Left ventricle myocardium inferior (tissue), 1 donor: Measurements from ENCODE around the gene MYO1H. TPM values are rescaled to one million over a fixed set of nuclear protein-coding genes. Genes with fewer than 3 reads are reported as not detected.

Experiments
- DNase-seq: peaks from one replicate; pipeline ENCODE4 v3.0.0-alpha.2; 2020
- H3K27ac ChIP-seq: fragments of 200-600 bp; replicated peaks from 2 replicates; pipeline ENCODE4 v1.8.0; 2021
- H3K27me3 ChIP-seq: fragments of 200-600 bp; 2 replicates; pipeline ENCODE4 v1.8.0; 2021; ENCODE audit warnings: low read depth
- H3K36me3 ChIP-seq: fragments of 200-600 bp; 2 replicates; pipeline ENCODE4 v1.8.0; 2021
- H3K4me1 ChIP-seq: fragments of 200-600 bp; 2 replicates; pipeline ENCODE4 v1.8.0; 2021
- H3K4me3 ChIP-seq: fragments of 200-600 bp; 2 replicates; pipeline ENCODE4 v1.8.0; 2021; ENCODE audit warnings: mild to moderate bottlenecking, moderate library complexity
- H3K9me3 ChIP-seq: fragments of 200-600 bp; replicated peaks from 2 replicates; pipeline ENCODE4 v1.8.0; 2021
- intact Hi-C: fragments of 100-400 bp; cut with micrococcal nuclease; formaldehyde crosslinking; loops from one replicate; pipeline ENCODE4 v1.11.0; 2022
- total RNA-seq: library from RNA; stranded (reverse); fragmentation: NEBNext Ultra II Directional; extraction: Animal tissue kit (Norgen Biotek cat#: 25700); gene quantifications from one replicate; pipeline ENCODE4 v1.2.1, GENCODE V29; 2021
- TF ChIP-seq, protein P1 (sequence below): fragments of 200-600 bp; IDR thresholded peaks from 2 replicates; pipeline ENCODE4 v1.8.0; 2021; ENCODE audit warnings: antibody characterized with exemption, mild to moderate bottlenecking, borderline replicate concordance
- donor health status: DM: no; HTN: yes; CAD: no; lungs with severe emphysema.

The MYO1H gene
- total RNA-seq, 1 donor from 2014 or later, result 0.16 TPM

DNA sequence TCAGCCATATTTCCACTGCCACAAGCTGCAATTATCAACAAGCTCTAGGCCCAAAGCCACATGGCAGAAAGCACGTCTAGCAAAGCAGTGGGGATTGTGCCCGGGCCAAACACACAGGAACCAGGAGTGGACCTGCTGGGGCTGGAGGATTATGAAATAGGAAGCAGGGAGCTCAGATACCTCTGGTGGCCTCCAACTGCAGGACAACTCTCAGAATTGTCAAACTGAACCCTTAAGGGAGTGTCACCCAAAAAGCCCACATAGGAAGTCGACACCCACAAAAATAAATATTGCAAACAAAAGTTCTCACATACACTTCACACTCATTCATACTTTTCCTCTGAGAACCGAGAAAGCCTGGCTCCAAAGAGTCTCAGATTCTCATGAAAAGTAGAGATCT lies 103.3 kb downstream of the MYO1H start:
- peaks cover 85% of the 10 kb centered on the region for H3K36me3 ChIP-seq
- H3K4me3 ChIP-seq, result no peak overlapping the region
- intact Hi-C loops, result no loop called here
- TF ChIP-seq, protein P1, sequence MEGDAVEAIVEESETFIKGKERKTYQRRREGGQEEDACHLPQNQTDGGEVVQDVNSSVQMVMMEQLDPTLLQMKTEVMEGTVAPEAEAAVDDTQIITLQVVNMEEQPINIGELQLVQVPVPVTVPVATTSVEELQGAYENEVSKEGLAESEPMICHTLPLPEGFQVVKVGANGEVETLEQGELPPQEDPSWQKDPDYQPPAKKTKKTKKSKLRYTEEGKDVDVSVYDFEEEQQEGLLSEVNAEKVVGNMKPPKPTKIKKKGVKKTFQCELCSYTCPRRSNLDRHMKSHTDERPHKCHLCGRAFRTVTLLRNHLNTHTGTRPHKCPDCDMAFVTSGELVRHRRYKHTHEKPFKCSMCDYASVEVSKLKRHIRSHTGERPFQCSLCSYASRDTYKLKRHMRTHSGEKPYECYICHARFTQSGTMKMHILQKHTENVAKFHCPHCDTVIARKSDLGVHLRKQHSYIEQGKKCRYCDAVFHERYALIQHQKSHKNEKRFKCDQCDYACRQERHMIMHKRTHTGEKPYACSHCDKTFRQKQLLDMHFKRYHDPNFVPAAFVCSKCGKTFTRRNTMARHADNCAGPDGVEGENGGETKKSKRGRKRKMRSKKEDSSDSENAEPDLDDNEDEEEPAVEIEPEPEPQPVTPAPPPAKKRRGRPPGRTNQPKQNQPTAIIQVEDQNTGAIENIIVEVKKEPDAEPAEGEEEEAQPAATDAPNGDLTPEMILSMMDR, result no peak
- peaks cover 42% of the 10 kb centered on the region for H3K4me1 ChIP-seq
- no peaks in the 10 kb centered on the region for H3K27me3 ChIP-seq
- DNase-seq, result no peak
- no peaks in the 10 kb centered on the region for H3K9me3 ChIP-seq
- peak overlapping the region; percentile 27 for H3K27ac ChIP-seq

DNA sequence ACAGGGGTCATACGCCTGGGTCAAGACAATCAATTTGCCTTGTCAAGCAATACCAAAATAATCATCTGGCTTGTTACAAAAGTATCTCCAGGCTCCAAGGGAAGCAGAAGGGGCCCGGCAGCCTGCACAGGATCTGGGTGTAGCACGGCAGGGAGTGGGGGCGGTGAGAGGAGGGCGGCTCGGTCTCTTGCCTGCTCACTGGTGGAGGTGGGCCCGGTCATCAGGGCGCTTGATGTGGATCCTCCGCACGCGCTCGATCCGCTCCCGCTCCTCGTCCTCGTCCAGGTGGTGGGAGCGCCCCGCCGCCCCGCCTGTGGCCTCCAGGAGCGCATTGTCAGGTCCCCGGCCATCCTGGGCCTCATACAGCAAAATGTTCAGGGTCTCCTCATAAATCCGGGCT lies 103.7 kb downstream of the MYO1H start:
- intact Hi-C loops, result no loop called here
- Histone ChIP-seq H3K4me3 (no peak overlapping the region), H3K36me3 (peaks cover 85% of the 10 kb centered on the region), H3K27me3 (no peaks in the 10 kb centered on the region), H3K9me3 (no peaks in the 10 kb centered on the region), H3K4me1 (peaks cover 39% of the 10 kb centered on the region), H3K27ac (peak overlapping the region; percentile 27)
- TF ChIP-seq, protein P1, result no peak
- DNase-seq, result no peak

DNA sequence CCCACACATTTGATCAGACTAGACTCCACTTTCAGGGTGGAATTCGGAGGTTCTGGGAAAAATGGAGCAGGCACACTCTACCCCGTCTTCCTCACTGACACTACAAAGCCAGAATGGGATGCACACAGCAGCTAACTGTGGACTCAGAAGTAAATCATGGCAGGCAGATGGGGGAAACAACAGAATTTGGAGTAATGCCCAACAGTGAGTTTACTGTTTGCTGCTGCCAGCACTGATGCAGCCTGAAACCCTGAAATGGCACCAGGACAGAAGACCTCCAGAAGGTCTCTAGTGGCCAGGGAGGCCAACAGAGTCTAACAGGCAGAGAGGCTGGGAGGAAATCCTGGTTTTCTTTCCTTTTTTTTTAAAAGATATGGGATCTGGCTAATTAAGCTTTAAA lies 104.8 kb downstream of the MYO1H start:
- intact Hi-C loops, result no loop called here
- no peaks in the 10 kb centered on the region for H3K27me3 ChIP-seq
- H3K4me3 ChIP-seq, result no peak overlapping the region
- TF ChIP-seq, protein P1, result no peak
- H3K4me1 ChIP-seq, result peaks cover 37% of the 10 kb centered on the region
- H3K27ac ChIP-seq, result no peak overlapping the region
- H3K36me3 ChIP-seq, result peaks cover 85% of the 10 kb centered on the region
- H3K9me3 ChIP-seq, result no peaks in the 10 kb centered on the region
- no peak for DNase-seq

DNA sequence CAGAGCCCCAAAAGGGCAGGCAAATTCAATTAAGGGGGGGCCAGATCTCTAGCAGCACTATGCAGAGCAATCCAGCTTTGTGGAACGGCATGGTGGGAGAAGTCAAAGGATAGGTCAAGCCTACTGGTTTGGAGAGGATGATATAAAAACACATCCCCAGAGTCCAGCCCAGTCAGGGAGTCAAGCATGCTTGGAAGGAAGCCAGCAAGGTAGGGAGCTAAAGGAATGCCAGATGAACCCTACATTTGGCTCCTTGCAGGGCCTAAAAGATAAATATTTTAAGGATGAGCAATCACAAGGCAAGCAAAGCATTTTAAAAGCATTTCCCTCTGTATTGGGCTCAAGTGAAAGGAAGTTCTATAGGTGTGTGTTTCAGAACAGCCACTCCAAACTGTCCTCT lies 108.0 kb downstream of the MYO1H start:
- H3K36me3 ChIP-seq, result peaks cover 80% of the 10 kb centered on the region
- H3K27me3 ChIP-seq, result no peaks in the 10 kb centered on the region
- intact Hi-C loops, result no loop called here
- H3K27ac ChIP-seq, result no peak overlapping the region
- no peak for DNase-seq
- no peaks in the 10 kb centered on the region for H3K9me3 ChIP-seq
- TF ChIP-seq, protein P1, result no peak
- peaks cover 60% of the 10 kb centered on the region for H3K4me1 ChIP-seq
- no peak overlapping the region for H3K4me3 ChIP-seq

DNA sequence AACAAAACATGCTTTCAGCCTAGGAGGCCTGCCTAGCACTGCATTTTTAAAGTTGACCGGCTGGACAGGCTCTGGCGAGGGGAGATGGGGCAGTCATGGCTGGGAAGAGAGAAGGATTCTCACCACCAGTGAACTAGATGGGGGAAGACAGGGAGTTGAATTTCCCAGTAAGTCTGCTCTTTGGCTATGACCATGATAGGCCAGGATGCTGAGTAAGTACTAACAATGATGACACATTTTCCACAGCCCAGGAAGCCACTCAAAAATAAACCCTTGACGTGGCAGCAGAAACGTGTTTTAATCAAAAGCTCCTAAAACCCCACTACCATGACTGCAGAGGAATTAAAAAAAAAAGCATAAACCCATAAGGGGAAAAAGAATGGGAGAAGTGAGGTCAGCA lies 110.4 kb downstream of the MYO1H start:
- Histone ChIP-seq H3K4me3 (no peak overlapping the region), H3K4me1 (peaks cover 67% of the 10 kb centered on the region), H3K27me3 (no peaks in the 10 kb centered on the region), H3K27ac (peak overlapping the region; percentile 99), H3K36me3 (peaks cover 57% of the 10 kb centered on the region), H3K9me3 (no peaks in the 10 kb centered on the region)
- intact Hi-C loops, result no loop called here
- TF ChIP-seq, protein P1, result no peak
- no peak for DNase-seq

DNA sequence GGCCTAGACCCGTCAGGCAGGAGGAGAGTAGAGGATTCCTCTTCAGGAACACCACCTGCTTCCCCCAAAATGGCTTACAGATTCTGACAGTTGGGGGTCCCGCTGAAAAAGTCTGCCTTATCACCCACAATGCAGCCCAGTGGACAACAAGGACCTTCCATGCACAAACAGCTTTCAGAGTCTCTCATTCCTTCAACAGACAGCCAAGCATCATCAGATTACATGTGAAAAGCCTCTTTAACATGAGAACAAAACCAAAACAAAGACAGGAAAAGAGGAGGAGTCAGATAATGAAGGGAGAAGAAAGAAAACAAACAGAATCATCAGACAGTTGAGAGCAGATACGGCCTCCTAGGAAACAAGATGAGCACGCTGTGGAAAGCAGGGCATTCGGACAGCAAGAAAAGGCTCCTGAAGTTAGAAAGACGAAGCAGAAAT lies 111.1 kb downstream of the MYO1H start:
- Histone ChIP-seq H3K36me3 (peaks cover 50% of the 10 kb centered on the region), H3K27me3 (no peaks in the 10 kb centered on the region), H3K4me3 (no peak overlapping the region), H3K4me1 (peaks cover 74% of the 10 kb centered on the region), H3K9me3 (no peaks in the 10 kb centered on the region), H3K27ac (peak overlapping the region; percentile 99)
- TF ChIP-seq, protein P1, result no peak
- DNase-seq, result no peak
- intact Hi-C loops, result no loop called here
